Measurements from ENCODE around the gene ATOX1.
A peak's percentile ranks its signal among the peaks of the same experiment; 100 is the strongest.
"Not testable (repeated sequence)": the region's sequence is repeated elsewhere in the genome, so short reads cannot be mapped to it uniquely, and the experiment has no call there.

ATOX1 gene

DNA sequence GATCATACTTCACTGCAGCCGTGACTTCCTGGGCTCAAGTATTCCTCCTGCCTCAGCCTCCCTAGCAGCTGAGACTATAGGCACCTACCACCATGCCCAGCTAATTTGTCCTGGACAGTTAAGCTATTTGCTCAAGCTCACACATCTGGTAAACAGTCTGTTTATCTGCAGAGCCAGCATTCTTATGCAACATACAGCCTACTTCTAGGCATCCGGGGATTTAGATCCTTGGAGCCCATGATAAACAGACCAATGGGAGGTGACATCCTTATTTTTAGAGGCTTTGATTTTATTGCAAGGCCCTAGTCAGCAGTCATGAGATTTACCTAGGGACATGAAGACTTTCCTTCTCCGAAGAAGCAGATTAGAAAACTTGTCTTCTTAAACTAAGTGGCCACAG, 21.0 kb downstream of the ATOX1 start:
- peaks cover 30% of the 10 kb centered on the region for H3K4me1 Mint-ChIP-seq
- no peak overlapping the region for H3K4me3 Mint-ChIP-seq
- TF ChIP-seq, protein P1, sequence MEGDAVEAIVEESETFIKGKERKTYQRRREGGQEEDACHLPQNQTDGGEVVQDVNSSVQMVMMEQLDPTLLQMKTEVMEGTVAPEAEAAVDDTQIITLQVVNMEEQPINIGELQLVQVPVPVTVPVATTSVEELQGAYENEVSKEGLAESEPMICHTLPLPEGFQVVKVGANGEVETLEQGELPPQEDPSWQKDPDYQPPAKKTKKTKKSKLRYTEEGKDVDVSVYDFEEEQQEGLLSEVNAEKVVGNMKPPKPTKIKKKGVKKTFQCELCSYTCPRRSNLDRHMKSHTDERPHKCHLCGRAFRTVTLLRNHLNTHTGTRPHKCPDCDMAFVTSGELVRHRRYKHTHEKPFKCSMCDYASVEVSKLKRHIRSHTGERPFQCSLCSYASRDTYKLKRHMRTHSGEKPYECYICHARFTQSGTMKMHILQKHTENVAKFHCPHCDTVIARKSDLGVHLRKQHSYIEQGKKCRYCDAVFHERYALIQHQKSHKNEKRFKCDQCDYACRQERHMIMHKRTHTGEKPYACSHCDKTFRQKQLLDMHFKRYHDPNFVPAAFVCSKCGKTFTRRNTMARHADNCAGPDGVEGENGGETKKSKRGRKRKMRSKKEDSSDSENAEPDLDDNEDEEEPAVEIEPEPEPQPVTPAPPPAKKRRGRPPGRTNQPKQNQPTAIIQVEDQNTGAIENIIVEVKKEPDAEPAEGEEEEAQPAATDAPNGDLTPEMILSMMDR (IDR thresholded peaks at IDR 0.05; ENCODE audit: unreplicated experiment in 3 of 3) = no peak
- H3K9me3 Mint-ChIP-seq = no peaks in the 10 kb centered on the region
- H3K27ac Mint-ChIP-seq = peak overlapping the region; percentile 37 to 97 (median 94)
- peaks cover 4% of the 10 kb centered on the region for H3K36me3 Mint-ChIP-seq (ENCODE audit: low read depth)
- H3K27me3 Mint-ChIP-seq (ENCODE audit: low read depth) = no peaks in the 10 kb centered on the region

DNA sequence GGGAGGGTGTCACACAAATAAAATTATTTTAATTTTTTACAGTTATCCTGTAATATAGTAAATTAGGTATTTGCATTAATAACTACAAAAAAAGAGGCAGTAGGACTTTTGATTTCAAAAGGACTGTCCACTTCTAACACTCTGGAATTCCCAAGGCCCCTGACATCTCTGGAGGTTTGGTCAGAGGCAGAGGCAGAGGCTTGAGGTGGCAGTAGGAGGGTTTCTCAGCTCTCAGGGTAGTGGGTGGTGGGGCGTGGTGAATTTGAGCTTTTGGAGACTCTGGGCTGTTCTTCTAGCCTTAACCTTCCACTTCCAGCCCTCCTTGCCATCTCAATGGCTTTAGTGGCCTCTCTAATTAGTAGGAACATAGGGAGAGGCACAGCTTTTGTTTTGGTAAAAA, 22.8 kb downstream of the ATOX1 start:
- Mint-ChIP-seq H3K36me3 (ENCODE audit: low read depth) (peaks cover under 1% of the 10 kb centered on the region), H3K9me3 (no peaks in the 10 kb centered on the region), H3K4me3 (no peak overlapping the region), H3K27me3 (ENCODE audit: low read depth) (no peaks in the 10 kb centered on the region), H3K4me1 (peaks cover 22% of the 10 kb centered on the region), H3K27ac (peak overlapping the region in 2 of 3 experiments; percentile 74 to 94)
- TF ChIP-seq, protein P1 (IDR thresholded peaks at IDR 0.05; ENCODE audit: unreplicated experiment in 3 of 3) = no peak

DNA sequence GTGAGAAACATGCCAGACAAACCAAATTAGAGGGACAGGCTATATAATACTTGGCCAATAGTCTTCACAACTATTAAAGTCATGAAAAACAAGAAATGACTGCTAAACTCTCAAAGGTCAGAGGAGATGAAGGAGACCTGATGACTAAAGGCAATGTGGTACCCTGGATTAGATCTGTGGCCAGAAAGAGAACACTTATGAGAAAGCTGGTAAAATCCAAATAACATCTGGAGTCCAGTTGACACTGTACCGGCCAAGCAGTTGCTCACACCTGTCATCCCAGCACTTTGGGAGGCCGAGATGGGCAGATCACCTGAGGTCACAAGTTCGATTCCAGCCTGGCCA, 24.4 kb downstream of the ATOX1 start:
- H3K36me3 Mint-ChIP-seq (ENCODE audit: low read depth) = peaks cover 3% of the 10 kb centered on the region
- H3K4me1 Mint-ChIP-seq = peaks cover 9% of the 10 kb centered on the region
- TF ChIP-seq, protein P1 (IDR thresholded peaks at IDR 0.05; ENCODE audit: unreplicated experiment in 3 of 3) = no peak
- peaks cover 13% of the 10 kb centered on the region for H3K9me3 Mint-ChIP-seq
- H3K4me3 Mint-ChIP-seq = no peak overlapping the region
- no peaks in the 10 kb centered on the region for H3K27me3 Mint-ChIP-seq (ENCODE audit: low read depth)
- H3K27ac Mint-ChIP-seq = no peak overlapping the region

DNA sequence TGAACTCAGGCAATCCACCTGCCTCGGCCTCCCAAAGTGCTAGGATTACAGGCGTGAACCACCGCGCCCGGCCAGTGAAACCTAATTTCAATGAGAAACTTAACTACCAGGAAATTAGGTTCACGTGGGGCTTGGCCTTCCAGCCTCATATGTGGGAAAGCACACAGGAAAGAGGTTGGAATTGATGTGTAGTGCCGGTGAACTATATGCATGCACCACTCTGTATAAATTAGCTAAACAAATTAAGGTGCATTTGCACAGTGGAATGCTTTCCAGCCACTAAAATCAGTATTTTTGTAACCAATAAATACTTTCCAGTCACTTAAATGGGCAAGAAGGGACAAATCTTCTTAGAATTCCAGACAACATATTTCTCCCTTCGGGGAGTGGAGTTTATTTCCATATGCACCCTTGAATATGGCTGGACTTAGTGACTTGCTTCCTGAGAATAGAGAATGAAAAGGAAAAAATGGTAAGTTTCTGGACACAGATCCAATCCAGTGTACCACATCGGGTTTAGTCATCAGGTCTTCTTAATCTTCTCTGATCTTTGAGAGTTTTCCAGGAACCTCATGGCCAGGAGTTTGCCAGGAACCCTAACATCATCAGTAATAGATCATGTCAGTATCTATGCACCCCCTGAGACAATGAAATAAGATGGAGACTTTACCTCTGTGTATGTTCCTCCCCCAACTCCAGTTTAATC, 24.9 kb downstream of the ATOX1 start:
- peaks cover 13% of the 10 kb centered on the region for H3K9me3 Mint-ChIP-seq
- H3K4me3 Mint-ChIP-seq = no peak overlapping the region
- TF ChIP-seq, protein P1 (IDR thresholded peaks at IDR 0.05; ENCODE audit: unreplicated experiment in 3 of 3) = no peak
- no peaks in the 10 kb centered on the region for H3K27me3 Mint-ChIP-seq (ENCODE audit: low read depth)
- peaks cover 3% of the 10 kb centered on the region for H3K36me3 Mint-ChIP-seq (ENCODE audit: low read depth)
- no peak overlapping the region for H3K27ac Mint-ChIP-seq
- H3K4me1 Mint-ChIP-seq = peaks cover 5% of the 10 kb centered on the region

DNA sequence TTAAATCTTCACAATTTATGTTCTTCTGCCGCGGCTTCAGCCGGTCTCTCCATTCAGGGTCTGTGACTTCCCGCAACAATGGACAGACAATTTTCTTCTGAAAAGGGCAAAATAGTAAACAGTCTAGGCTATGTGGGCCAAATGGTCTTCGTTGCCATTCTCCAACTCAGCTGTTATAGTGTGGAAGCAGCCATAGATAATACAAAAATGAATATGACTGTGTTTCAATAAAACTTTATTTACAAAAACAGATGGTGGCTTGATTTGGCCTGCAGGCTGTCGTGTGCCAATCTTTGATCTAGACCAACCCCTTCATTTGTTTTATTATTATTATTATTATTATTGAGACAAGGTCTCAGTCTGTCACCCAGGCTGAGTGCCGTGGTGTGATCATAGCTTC, 28.1 kb downstream of the ATOX1 start:
- peaks cover 7% of the 10 kb centered on the region for H3K36me3 Mint-ChIP-seq (ENCODE audit: low read depth)
- no peak overlapping the region for H3K4me3 Mint-ChIP-seq
- TF ChIP-seq, protein P1 (IDR thresholded peaks at IDR 0.05; ENCODE audit: unreplicated experiment in 3 of 3) = no peak
- H3K9me3 Mint-ChIP-seq = peaks cover 19% of the 10 kb centered on the region
- no peak overlapping the region for H3K27ac Mint-ChIP-seq
- peaks cover 5% of the 10 kb centered on the region for H3K4me1 Mint-ChIP-seq
- no peaks in the 10 kb centered on the region for H3K27me3 Mint-ChIP-seq (ENCODE audit: low read depth)

DNA sequence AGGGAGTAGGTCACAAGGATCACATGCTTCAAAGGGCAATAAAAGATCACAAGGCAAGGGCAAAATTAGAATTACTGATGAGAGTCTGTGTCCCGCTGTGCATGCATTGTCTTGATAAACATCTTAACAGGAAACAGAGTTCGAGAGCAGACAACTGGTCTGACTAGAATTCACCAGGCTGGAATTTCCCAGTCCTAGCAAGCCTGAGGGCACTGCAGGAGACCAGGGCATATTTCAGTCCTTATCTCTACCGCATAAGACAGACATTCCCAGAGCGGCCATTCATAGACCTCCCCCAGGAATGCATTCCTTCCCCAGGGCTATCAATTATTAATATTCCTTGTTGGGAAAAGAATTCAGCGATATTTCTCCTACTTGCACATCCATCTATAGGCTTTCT, 28.8 kb downstream of the ATOX1 start:
- not testable (repeated sequence) for H3K36me3 Mint-ChIP-seq (ENCODE audit: low read depth); H3K27ac Mint-ChIP-seq; H3K4me1 Mint-ChIP-seq; H3K4me3 Mint-ChIP-seq; H3K27me3 Mint-ChIP-seq (ENCODE audit: low read depth)
- H3K9me3 Mint-ChIP-seq = peaks cover 19% of the 10 kb centered on the region

Data from nephron (organoid).